OCI-LY1 (cell line): Measurements from ENCODE around the gene IFITM5.

Experiments used
- EZH2 ChIP-seq: fragments of 200-600 bp; sonication (generic), shearing (Covaris generic); IDR thresholded peaks from 2 replicates; pipeline ENCODE4 v1.8.0; 2017; ENCODE audit warnings: borderline replicate concordance, mixed run types, mild to moderate bottlenecking, antibody characterized with exemption, low read length, moderate library complexity, mixed read lengths
- TF ChIP-seq, protein P1 (sequence below): fragments of 200-600 bp; sonication (generic), shearing (Covaris generic); IDR thresholded peaks from 2 replicates; pipeline ENCODE4 v1.5.1; 2017; ENCODE audit warnings: mild to moderate bottlenecking, antibody characterized with exemption, low read length, moderate library complexity, mixed read lengths

DNA sequence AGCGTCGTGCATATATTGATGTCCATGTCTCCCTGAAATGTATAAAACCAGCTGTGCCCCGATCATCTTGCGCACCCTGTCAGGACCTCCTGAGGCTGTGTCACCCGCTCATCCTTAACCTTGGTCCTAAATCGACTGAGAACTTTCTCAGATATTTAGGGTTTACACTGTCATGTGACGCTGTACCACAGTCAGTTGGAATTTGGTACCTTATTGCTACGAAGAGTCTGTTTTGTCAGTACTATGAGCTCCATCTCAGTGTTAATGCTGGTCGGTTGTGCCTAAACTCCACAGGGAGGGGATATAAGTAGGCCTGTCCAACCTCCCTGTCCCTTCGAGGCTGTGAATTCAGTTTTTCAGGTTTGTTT, 6.5 kb upstream of the IFITM5 start:
- TF ChIP-seq, protein P1, sequence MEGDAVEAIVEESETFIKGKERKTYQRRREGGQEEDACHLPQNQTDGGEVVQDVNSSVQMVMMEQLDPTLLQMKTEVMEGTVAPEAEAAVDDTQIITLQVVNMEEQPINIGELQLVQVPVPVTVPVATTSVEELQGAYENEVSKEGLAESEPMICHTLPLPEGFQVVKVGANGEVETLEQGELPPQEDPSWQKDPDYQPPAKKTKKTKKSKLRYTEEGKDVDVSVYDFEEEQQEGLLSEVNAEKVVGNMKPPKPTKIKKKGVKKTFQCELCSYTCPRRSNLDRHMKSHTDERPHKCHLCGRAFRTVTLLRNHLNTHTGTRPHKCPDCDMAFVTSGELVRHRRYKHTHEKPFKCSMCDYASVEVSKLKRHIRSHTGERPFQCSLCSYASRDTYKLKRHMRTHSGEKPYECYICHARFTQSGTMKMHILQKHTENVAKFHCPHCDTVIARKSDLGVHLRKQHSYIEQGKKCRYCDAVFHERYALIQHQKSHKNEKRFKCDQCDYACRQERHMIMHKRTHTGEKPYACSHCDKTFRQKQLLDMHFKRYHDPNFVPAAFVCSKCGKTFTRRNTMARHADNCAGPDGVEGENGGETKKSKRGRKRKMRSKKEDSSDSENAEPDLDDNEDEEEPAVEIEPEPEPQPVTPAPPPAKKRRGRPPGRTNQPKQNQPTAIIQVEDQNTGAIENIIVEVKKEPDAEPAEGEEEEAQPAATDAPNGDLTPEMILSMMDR: no peak
- no peak for TF ChIP-seq EZH2
